HG02840 (cell line): ENCODE results near the gene POLR2E.

Experiments
- ATAC-seq: cut with Tn5 transposase; IDR thresholded peaks from one replicate; pipeline ENCODE4 v1.9.1; 2021; ENCODE audit warnings: mild to moderate bottlenecking, moderate library complexity, moderate number of reproducible peaks; ENCODE audit not compliant: unreplicated experiment, low FRiP score

POLR2E gene

GRCh38 chr19:1068009-1069001 is 26.9 kb downstream of the POLR2E start:
- no peak for ATAC-seq

GRCh38 chr19:1067341-1067957 is 27.7 kb downstream of the POLR2E start:
- no peak for ATAC-seq

GRCh38 chr19:1066748-1067340 is 28.3 kb downstream of the POLR2E start, which contains the start of gene ARHGAP45:
Gene ARHGAP45, plus strand, starts transcription at chr19:1067167. Its CDS starts 239 bp downstream, at chr19:1067406.
- no peak for ATAC-seq

GRCh38 chr19:1066251-1066747 is 28.9 kb downstream of the POLR2E start:
- ATAC-seq, result no peak

- no peak for ATAC-seq
These were observed 29.5 kb downstream of the POLR2E start for GRCh38 chr19:1065606-1066109.

- no peak for ATAC-seq
These were observed 30.2 kb downstream of the POLR2E start for GRCh38 chr19:1064661-1065605.

- ATAC-seq, result no peak
These were observed 31.1 kb downstream of the POLR2E start for GRCh38 chr19:1063909-1064660.

- ATAC-seq, result no peak
These were observed 31.9 kb downstream of the POLR2E start for GRCh38 chr19:1063030-1063908.

- no peak for ATAC-seq
These were observed 32.7 kb downstream of the POLR2E start for GRCh38 chr19:1062387-1063029.

- ATAC-seq, result no peak
These were observed 33.2 kb downstream of the POLR2E start for GRCh38 chr19:1061987-1062386.

GRCh38 chr19:1060689-1061088 is 34.5 kb downstream of the POLR2E start:
- ATAC-seq, result no peak

GRCh38 chr19:1058112-1058511 is 37.1 kb downstream of the POLR2E start:
- ATAC-seq, result no peak

GRCh38 chr19:1057176-1057855 is 37.9 kb downstream of the POLR2E start:
- no peak for ATAC-seq

GRCh38 chr19:1055886-1056620 is 39.1 kb downstream of the POLR2E start:
- ATAC-seq, result no peak

- ATAC-seq, result no peak
These were observed 40.1 kb downstream of the POLR2E start for GRCh38 chr19:1055028-1055425.
